ENCODE data around the gene MTX1.
"Not testable (repeated sequence)": the region's sequence is repeated elsewhere in the genome, so short reads cannot be mapped to it uniquely, and the experiment has no call there.

- not testable (repeated sequence) for TF ChIP-seq POLR2AphosphoS5 (IDR thresholded peaks at IDR 0.05; ENCODE audit: low read depth); CTCF (conservative IDR thresholded peaks at IDR 0.05; ENCODE audit: low read depth in 2 of 2); EZH2 (IDR thresholded peaks at IDR 0.05; ENCODE audit: low read depth, unreplicated experiment); CREB1 (CRISPR knock-in tag; IDR thresholded peaks at IDR 0.05; ENCODE audit: low read depth); STAT1 (IDR thresholded peaks at IDR 0.05; ENCODE audit: unreplicated experiment); NANOG (IDR thresholded peaks at IDR 0.05; ENCODE audit: borderline replicate concordance); EZH2phosphoT487 (IDR thresholded peaks at IDR 0.05; ENCODE audit: unreplicated experiment); REST (IDR thresholded peaks at IDR 0.05; ENCODE audit: unreplicated experiment); ETS1 (IDR thresholded peaks at IDR 0.05); JUNB (IDR thresholded peaks at IDR 0.05; ENCODE audit: unreplicated experiment); ZNF331 (CRISPR knock-in tag; IDR thresholded peaks at IDR 0.05; ENCODE audit: low read depth)
Observed at GRCh38 chr1:155189926-155190325, 18.6 kb upstream of the MTX1 start.
